Jurkat, Clone E6-1 (cell line): ENCODE data around the gene ANKS4B. TPM values are rescaled to one million over a fixed set of nuclear protein-coding genes. Genes with fewer than 3 reads are reported as not detected.
"Not testable (repeated sequence)": the region's sequence is repeated elsewhere in the genome, so short reads cannot be mapped to it uniquely, and the experiment has no call there.

ENCODE experiments used
- DNase-seq: peaks from one replicate; pipeline ENCODE4 v3.0.0-alpha.2; 2011; ENCODE audit warnings: low read depth, low spot score
- H3K4me3 ChIP-seq: 2 replicates; pipeline ENCODE4 v1.5.1; 2011; ENCODE audit warnings: mild to moderate bottlenecking, low read length, control low read depth, moderate library complexity
- polyA plus RNA-seq: library from polyadenylated mRNA; unstranded; fragments of >200 nt; gene quantifications from one replicate; pipeline ENCODE4 v1.2.1, GENCODE V29; 2012; ENCODE audit warnings: missing spikeins; ENCODE audit not compliant: insufficient read length, insufficient read depth

ANKS4B gene
- polyA plus RNA-seq: not detected

- H3K4me3 ChIP-seq: no peak within 1 kb of the TSS
Observed at GRCh38 chr16:21233521-21234150, at the start of gene ANKS4B. ANKS4B (plus strand) TSS chr16:21233699; CDS start chr16:21233738, 39 bp downstream.

GRCh38 chr16:21183995-21184394 is 49.5 kb upstream of the ANKS4B start:
- DNase-seq: no peak
- no peak overlapping the region for H3K4me3 ChIP-seq

More at GRCh38 chr16:21233521-21234150, at the start of gene ANKS4B:
- no peak for DNase-seq

GRCh38 chr16:21184834-21185233 is 48.7 kb upstream of the ANKS4B start:
- H3K4me3 ChIP-seq: no peak overlapping the region
- DNase-seq: no peak

- DNase-seq: no peak
- no peak overlapping the region for H3K4me3 ChIP-seq
Observed at GRCh38 chr16:21185659-21186325, 47.7 kb upstream of the ANKS4B start.

GRCh38 chr16:21186326-21186691 is 47.2 kb upstream of the ANKS4B start:
- no peak for DNase-seq
- no peak overlapping the region for H3K4me3 ChIP-seq

DNA sequence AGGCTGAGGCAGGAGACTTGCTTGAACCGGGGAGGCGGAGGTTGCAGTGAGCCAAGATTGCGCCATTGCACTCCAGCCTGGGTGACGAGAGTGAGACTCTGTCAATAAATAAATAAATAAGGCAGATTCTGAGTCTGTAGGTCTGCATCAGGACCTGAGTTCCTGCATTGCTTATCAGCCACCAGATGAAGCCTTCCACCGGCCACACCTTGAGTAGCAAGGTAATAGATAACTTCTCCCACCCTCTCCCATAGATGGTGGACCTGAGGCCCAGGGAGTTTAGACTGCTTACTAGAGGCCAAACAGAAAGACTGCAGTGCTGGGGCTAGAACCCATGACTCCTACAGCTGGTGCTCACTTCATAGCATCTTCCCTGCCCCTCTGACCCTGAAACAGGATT is 44.2 kb upstream of the ANKS4B start:
- no peak overlapping the region for H3K4me3 ChIP-seq
- no peak for DNase-seq

DNA sequence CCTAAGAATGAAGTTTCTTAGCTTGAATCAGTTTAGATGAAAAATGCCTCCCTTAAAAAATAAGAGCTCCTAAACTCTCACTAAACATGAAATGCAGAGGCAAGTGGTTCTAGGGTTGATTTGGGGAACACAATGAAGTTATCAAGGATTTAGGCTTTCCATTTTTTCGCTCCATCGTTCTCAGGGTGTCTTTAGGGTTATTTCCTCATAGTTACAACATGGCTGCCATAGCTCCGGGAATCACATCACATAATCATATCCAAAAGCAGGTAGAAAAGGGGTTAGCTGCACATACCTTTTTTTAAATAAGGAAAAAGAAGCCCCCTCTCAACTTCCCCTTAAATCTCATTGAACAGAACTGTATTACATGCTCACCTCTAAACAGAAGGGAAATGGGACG is 43.5 kb upstream of the ANKS4B start:
- H3K4me3 ChIP-seq: no peak overlapping the region

GRCh38 chr16:21190599-21190998 is 42.9 kb upstream of the ANKS4B start:
- no peak overlapping the region for H3K4me3 ChIP-seq
- DNase-seq: no peak

More for the DNA sequence above, 43.5 kb upstream of the ANKS4B start:
- no peak for DNase-seq

GRCh38 chr16:21192991-21193390 is 40.5 kb upstream of the ANKS4B start:
- H3K4me3 ChIP-seq: no peak overlapping the region

DNA sequence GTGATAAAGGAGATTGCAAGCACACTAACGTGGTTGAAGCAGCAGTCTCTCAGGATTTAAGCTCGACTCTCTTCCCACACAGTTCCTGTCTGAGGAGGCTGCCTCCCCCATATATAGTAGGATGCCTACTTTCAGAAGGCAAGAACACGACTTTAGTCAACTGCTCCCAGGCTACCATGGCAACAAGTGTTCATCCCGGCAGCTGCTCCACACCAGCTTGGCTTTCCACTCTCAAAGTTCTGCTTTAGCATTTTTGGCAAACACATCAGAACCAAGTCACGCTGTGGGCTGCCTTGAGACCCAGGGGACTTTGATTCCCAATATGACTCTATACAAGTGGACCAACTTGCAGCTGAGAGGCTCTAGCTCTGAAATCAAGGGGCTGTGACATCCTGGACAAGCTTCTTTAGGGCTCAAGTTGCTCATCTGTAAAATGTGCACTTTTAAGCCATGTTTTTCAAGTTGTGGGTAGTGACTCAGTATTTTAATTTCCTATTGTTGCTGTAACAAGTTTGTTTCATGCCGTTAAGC is 38.7 kb upstream of the ANKS4B start:
- H3K4me3 ChIP-seq: no peak overlapping the region
- DNase-seq: no peak

More at GRCh38 chr16:21192991-21193390, 40.5 kb upstream of the ANKS4B start:
- DNase-seq: no peak

DNA sequence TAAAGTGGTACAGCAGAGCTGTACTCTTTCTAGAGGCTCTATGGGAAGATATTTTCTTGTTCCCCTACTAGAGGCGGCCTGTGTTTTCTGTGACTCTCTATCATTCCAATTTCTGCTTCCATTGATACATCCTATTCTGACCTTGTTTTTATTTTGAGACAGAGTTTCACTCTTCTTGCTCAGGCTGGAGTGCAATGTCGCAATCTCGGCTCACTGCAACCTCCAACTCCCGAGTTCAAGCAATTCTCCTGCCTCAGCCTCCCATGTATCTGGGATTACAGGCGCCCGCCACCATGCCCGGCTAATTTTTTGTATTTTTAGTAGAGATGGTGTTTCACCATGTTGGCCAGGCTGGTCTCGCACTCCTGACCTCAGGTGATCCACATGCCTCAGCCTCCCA is 38.2 kb upstream of the ANKS4B start:
- DNase-seq, H3K4me3 ChIP-seq: not testable (repeated sequence)

GRCh38 chr16:21197112-21197511 is 36.4 kb upstream of the ANKS4B start:
- no peak overlapping the region for H3K4me3 ChIP-seq
- no peak for DNase-seq

- DNase-seq: no peak
- no peak overlapping the region for H3K4me3 ChIP-seq
Observed at GRCh38 chr16:21197621-21198020, 35.9 kb upstream of the ANKS4B start.

DNA sequence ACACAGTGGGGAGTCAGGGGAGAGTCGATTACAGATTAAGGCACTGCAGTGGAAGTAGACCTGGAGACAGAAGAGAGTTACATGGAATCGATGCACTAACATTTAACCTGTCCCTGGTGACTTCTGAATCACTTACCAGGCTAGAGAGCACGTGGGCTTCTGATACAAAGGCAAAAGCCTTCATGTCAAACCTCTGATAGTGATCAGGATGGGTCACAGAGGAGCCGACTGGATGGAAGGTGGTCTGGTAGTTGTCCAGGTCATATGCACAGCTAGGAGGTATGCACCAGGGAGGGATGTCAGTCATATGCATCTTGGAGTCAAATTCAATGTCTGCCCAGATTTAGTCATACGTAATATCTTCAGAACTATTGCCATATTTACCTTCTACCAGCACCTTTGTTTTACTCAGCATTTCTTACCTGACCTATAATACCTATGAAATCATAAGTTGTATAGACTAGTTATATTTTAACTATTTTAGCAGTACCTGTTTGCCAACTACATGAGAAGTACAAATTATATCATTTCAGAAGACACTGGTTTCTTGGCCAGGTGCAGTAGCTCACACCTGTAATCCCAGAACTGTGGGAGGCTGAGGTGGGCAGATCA is 33.8 kb upstream of the ANKS4B start:
- DNase-seq: no peak
- no peak overlapping the region for H3K4me3 ChIP-seq

- no peak overlapping the region for H3K4me3 ChIP-seq
- DNase-seq: no peak
Observed at GRCh38 chr16:21203155-21203797, 30.2 kb upstream of the ANKS4B start.

GRCh38 chr16:21205303-21205702 is 28.2 kb upstream of the ANKS4B start:
- no peak for DNase-seq

DNA sequence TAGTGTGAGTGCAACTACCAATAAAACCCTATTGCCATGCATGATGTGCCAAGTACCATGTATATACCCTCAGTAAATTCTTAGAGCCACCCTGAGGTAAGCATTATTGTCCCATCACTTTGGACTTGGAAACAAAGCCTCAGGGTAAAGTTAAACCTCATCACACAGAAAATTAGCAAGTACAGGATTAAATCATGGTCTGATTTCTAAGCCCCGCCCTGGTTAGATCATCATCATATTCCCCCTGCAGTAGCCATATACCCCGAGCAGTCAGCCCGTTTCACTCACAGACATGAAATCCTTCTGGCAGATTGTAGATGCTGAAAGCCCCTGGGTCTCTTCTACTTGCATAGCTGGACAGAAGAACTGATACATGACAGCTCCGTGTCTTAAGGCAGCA is 26.9 kb upstream of the ANKS4B start:
- H3K4me3 ChIP-seq: no peak overlapping the region

More at GRCh38 chr16:21205303-21205702, 28.2 kb upstream of the ANKS4B start:
- H3K4me3 ChIP-seq: no peak overlapping the region

DNA sequence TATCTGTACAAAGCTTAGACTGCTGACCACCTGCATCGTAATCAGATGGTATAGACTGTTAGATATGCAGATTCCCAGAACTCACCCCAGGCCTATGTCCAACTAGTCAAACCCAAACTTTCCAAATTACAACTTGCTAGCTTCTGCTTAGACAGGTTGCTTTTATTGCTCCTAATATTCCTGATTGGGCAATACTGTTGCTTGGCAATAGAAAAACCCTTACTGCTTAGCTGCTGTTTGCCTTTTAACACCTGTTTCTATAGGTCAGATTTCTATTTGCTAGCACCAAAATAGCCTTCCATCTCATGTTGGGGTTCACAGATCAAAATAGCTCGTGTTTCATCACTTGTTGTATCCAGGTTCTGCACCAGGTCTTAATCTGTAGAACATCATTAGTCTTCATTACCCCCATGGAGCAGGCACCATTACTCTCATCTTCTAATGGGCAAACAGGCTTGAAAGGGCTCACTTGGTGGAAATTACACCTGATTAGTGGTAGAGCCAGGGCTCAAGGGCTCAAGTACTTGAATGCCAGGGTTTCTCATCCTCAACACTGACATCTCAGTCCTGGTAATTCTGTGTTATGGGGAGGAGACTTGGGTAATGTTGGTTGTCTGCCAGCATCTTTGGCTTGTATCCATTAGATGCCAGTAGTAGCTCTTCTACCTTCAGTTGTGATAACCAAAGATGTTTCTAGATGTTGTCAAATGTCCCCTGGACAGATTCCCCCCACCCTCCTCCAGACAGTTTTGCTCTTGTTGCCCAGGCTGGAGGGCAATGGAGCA is 24.9 kb upstream of the ANKS4B start:
- no peak overlapping the region for H3K4me3 ChIP-seq
- no peak for DNase-seq

More for the DNA sequence above, 26.9 kb upstream of the ANKS4B start:
- no peak for DNase-seq

GRCh38 chr16:21211486-21211885 is 22.0 kb upstream of the ANKS4B start, which contains the start of gene ZP2:
ZP2 (minus strand) TSS chr16:21211574; CDS start chr16:21211547, 27 bp downstream.
- no peak for DNase-seq
- no peak within 1 kb of the TSS for H3K4me3 ChIP-seq
